Subcutaneous abdominal adipose tissue (tissue), 5 donors: ENCODE results near the gene CDC20.

Source experiments
- H3K27ac ChIP-seq: one replicate; pipeline ENCODE4 v1.7.0; 2013; ENCODE audit warnings: low read depth, mild to moderate bottlenecking, inconsistent platforms, low read length, moderate library complexity
- H3K27me3 ChIP-seq, 5 donors: one replicate each; pipeline ENCODE4 v1.7.0; 2013; ENCODE audit warnings: low read length in 5 of 5, inconsistent platforms in 1 of 5; ENCODE audit not compliant: control insufficient read depth in 5 of 5, insufficient read depth in 4 of 5
- H3K36me3 ChIP-seq, 5 donors: one replicate each; pipeline ENCODE4 v1.7.0; 2013; ENCODE audit warnings: low read length in 5 of 5; ENCODE audit not compliant: control insufficient read depth in 5 of 5, insufficient read depth in 5 of 5
- H3K4me1 ChIP-seq, 5 donors: one replicate each; pipeline ENCODE4 v1.7.0; 2013; ENCODE audit warnings: low read length in 5 of 5, mild to moderate bottlenecking in 3 of 5, moderate library complexity in 1 of 5; ENCODE audit not compliant: control insufficient read depth in 5 of 5, insufficient read depth in 5 of 5
- H3K4me3 ChIP-seq, 5 donors: one replicate each; pipeline ENCODE4 v1.7.0; 2013; ENCODE audit warnings: low read length in 5 of 5, low read depth in 1 of 5
- H3K9ac ChIP-seq, 5 donors: one replicate each; pipeline ENCODE4 v1.7.0; 2013; ENCODE audit warnings: low read length in 5 of 5, mild to moderate bottlenecking in 4 of 5, moderate library complexity in 3 of 5
- H3K9me3 ChIP-seq, 5 donors: one replicate each; pipeline ENCODE4 v1.7.0; 2013; ENCODE audit warnings: low read length in 5 of 5; ENCODE audit not compliant: control insufficient read depth in 5 of 5
- donor health status: healthy.
- donor health status: healthy.
- donor health status: healthy.
- donor health status: healthy.
- donor health status: healthy.

CDC20 gene

DNA sequence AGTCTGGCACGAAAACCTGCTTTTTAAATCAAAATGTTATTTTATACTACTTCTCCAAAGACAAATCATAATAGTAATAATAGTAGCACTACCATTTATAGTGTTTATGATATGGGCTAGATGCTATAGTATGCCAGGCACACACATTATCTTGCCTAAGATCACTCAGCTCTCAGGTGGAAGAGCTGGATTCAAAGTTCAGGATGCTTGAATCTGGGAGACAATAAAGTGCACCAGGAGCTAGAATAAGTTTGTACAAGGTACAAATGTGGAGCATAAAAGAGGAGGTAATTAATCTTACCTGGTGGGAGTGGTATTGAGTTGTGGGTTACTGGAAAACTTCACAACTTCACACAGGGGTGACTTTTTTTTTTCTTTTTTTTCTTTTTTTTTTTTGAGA is 19.1 kb downstream of the CDC20 start:
- H3K4me3 ChIP-seq: no peak overlapping the region
- H3K9ac ChIP-seq: no peak overlapping the region
- H3K4me1 ChIP-seq: peaks cover 0 to 23% (median 19%) of the 10 kb centered on the region in 5 donors
- peaks cover 15 to 25% (median 20%) of the 10 kb centered on the region in 5 donors for H3K36me3 ChIP-seq
- no peaks in the 10 kb centered on the region for H3K9me3 ChIP-seq
- H3K27me3 ChIP-seq: no peaks in the 10 kb centered on the region
- H3K27ac ChIP-seq: no peak overlapping the region

DNA sequence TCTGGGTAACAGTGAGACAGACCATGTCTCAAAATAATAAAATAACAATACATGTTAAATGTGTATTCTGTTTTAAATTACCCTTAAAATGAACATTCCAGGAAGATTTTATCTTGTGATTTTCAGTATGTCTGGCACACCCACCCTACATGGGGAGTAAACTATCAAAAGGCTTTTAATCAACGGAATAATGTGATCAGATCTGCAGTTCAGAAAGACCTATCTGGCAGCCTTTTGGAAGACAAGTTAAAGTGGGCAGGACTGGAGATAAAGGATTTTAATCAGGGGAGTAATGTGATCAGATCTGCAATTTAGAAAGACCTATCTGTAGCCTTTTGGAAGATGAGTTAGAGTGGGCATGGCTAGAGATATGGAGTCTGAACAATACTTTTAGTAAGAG is 20.7 kb downstream of the CDC20 start:
- H3K36me3 ChIP-seq: peaks cover 26 to 39% (median 34%) of the 10 kb centered on the region in 5 donors
- no peak overlapping the region for H3K4me3 ChIP-seq
- peaks cover 0 to 13% (median 10%) of the 10 kb centered on the region in 5 donors for H3K4me1 ChIP-seq
- H3K9me3 ChIP-seq: no peaks in the 10 kb centered on the region
- no peak overlapping the region for H3K9ac ChIP-seq
- no peaks in the 10 kb centered on the region for H3K27me3 ChIP-seq
- H3K27ac ChIP-seq: no peak overlapping the region

DNA sequence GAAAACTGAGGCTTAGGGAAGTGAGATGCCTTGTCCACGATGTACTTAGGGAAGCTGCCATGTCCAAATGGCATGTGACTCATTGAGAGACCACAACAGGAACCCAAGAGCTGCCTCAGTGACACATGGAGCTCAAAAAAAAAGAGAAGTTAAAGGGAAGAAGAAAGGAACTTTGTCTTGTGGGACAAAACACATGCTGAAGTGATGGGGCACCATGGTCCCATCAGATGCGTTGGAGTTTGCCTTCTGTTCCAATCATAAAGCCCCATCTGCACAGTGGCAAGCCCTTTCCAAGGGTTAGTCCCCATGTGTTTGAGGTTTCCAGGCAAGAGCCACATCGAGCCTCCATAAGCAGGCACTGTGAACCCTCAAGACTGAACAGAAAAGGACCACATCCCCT is 22.8 kb downstream of the CDC20 start:
- Histone ChIP-seq H3K27me3 (no peaks in the 10 kb centered on the region), H3K4me1 (peaks cover 0 to 13% (median 10%) of the 10 kb centered on the region in 5 donors), H3K9me3 (no peaks in the 10 kb centered on the region), H3K27ac (no peak overlapping the region), H3K36me3 (peaks cover 43 to 61% (median 55%) of the 10 kb centered on the region in 5 donors), H3K9ac (no peak overlapping the region), H3K4me3 (no peak overlapping the region)

DNA sequence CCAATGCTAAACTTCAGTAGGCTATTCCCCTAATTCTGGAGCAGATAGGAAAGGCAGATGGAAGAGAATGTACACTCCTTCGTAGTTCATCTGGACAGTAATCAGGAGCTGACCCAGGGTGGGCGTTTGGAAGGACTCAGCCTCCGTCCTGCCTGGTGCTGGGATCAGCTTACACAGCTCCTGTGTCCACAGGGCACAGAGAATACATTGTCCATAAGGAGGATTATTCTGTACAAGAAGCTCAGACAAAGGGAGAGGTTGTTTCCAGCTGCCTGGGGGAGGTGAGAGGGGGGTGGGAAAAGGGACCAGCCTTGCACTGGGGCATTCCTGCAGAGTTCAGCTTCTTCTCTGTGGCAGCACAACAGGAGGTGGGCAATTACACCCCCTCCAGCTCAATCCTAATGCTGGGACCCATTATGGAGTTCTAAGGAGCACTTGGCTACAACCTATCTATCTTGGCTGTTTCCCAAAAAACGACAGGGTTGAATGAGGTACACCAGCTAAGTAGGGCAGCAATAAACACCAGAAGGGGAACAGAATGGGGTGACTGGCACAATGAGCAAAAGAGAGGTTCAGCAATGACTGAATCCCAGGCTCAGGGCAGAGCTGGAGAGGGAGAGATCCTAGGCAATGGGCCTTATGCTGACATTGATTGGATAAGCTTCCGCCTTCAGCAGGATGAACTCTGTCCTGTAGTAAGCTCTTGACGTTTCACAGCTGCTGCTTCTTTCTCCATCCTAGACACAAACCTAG is 23.4 kb downstream of the CDC20 start:
- no peak overlapping the region for H3K9ac ChIP-seq
- no peak overlapping the region for H3K4me3 ChIP-seq
- no peak overlapping the region for H3K27ac ChIP-seq
- H3K4me1 ChIP-seq: peaks cover 0 to 13% (median 10%) of the 10 kb centered on the region in 5 donors
- H3K36me3 ChIP-seq: peaks cover 43 to 63% (median 61%) of the 10 kb centered on the region in 5 donors
- H3K9me3 ChIP-seq: no peaks in the 10 kb centered on the region
- H3K27me3 ChIP-seq: no peaks in the 10 kb centered on the region

GRCh38 chr1:43383449-43383848 is 24.7 kb downstream of the CDC20 start:
- Histone ChIP-seq H3K27ac (no peak overlapping the region), H3K4me1 (peaks cover 9 to 24% (median 22%) of the 10 kb centered on the region in 5 donors), H3K9ac (no peak overlapping the region), H3K9me3 (no peaks in the 10 kb centered on the region), H3K27me3 (no peaks in the 10 kb centered on the region), H3K36me3 (peaks cover 43 to 65% (median 63%) of the 10 kb centered on the region in 5 donors), H3K4me3 (no peak overlapping the region)

DNA sequence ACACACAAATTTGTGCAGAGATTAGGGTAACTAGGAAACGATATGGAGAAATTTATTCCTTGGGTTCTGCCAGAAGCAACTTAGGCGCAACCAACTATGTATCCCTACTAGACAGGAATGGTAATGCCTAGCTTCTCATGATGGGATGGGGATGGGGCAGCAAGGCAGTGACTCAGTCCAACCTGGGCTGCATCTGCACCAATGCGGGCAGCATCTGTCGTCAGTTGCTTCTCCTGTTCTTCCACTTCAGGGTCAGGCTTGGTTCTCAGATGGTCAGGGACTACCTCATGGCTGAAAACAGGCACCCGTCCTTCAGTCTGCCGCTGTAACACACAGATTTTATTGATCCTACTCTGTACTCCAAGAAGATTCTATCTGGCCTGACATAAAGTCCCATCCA is 27.9 kb downstream of the CDC20 start:
- no peak overlapping the region for H3K9ac ChIP-seq
- H3K27me3 ChIP-seq: no peaks in the 10 kb centered on the region
- H3K27ac ChIP-seq: no peak overlapping the region
- peaks cover 13 to 47% (median 45%) of the 10 kb centered on the region in 5 donors for H3K4me1 ChIP-seq
- H3K4me3 ChIP-seq: no peak overlapping the region
- H3K9me3 ChIP-seq: no peaks in the 10 kb centered on the region
- H3K36me3 ChIP-seq: peaks cover 32 to 59% (median 55%) of the 10 kb centered on the region in 5 donors

DNA sequence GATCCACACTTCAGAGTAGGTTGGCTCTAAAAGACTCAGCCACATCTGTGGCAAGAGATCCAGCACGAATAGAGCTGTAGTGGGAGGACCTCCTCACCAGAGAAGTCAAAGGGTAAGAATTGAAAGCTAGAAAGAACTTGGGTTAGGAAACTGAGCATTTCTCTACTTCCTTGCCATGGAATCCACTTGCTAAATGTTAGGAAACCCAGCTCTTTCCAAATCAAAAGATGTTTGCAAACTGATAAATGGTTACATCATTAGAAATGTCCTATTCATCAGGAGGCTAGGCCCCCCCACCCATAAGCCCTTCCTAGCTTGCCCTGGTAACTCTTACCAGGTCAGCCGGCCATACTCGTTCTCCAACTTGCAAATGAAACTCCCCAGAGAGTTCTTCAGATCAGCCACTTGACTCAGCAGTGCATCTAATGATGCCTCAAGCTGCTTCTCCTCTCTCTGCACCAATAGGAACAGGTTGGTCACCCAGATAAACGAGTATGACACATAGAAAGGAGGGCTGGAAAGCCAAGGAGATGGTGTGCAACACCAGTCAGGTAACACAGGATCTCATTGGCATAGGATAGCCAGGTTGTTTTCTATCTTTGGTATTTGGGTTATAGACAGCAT is 29.3 kb downstream of the CDC20 start:
- Histone ChIP-seq H3K36me3 (peaks cover 26 to 46% (median 41%) of the 10 kb centered on the region in 5 donors), H3K9ac (peak overlapping the region in 4 of 5 donors; percentile 31 to 97 (median 76)), H3K9me3 (no peaks in the 10 kb centered on the region), H3K27me3 (no peaks in the 10 kb centered on the region), H3K4me1 (peaks cover 13 to 36% (median 35%) of the 10 kb centered on the region in 5 donors), H3K27ac (peak overlapping the region; percentile 96), H3K4me3 (peak overlapping the region in 2 of 5 donors; percentile 82 to 88)

- Histone ChIP-seq H3K4me1 (peaks cover 13 to 36% (median 35%) of the 10 kb centered on the region in 5 donors), H3K9ac (peak overlapping the region; percentile 57 to 97 (median 90)), H3K27ac (peak overlapping the region; percentile 96), H3K27me3 (no peaks in the 10 kb centered on the region), H3K36me3 (peaks cover 23 to 42% (median 39%) of the 10 kb centered on the region in 5 donors), H3K4me3 (peak overlapping the region; percentile 82 to 97 (median 96)), H3K9me3 (no peaks in the 10 kb centered on the region)
Observed at GRCh38 chr1:43388613-43389012, 29.8 kb downstream of the CDC20 start.

DNA sequence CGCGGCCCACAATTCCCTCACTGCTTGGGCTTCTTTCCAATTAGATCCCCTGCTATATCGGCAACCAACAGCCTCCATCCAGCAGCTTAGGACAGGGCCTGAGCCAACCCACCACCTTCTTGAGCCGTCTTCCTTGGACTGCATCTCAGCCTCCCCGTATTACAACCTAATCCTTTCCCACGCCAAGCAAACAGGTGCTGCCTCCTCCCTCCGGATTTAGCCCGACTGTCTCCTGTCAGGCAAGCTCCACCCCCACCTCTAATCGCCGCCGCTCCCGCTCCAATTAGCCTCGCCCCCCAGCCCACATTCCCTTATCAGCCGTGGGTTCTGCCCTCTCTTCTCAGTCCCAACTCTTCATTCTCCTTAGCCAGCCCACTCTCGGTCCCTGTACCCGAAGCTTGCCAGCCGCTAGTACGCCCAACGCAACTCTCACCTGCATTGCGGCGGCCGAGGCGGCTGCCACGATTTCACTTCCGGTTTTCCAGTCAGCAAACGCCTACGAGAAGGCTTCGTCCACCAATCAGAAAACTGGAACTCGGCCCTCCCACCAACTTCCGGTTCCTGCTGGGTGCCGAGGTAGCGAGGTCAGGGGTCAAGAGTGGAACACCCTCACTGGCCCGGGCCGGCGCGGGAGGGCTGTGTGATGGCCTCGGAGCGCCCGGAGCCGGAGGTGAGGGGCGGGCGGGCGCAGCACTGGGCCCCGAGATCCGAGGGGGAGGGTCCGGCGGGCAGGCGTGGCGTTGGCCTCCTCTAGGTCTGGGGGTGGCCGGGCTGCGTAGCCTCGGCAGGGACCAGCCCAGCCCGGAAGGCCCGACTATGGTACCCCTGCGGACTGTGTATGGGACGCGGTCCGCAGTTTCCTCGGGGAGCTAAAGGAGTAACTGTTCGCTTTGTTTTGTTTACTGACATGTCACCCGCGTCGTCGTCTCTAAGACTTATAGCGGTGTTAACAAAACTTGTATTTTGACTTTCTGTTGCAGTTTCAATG is 30.8 kb downstream of the CDC20 start, which contains the start of the genes MED8 and SZT2:
Gene MED8, minus strand, starts transcription at position 475 of the 988 bp plus-strand sequence. Its CDS starts 36 bp downstream, at position 439.
Gene SZT2, plus strand, starts transcription at position 574 of the 988 bp plus-strand sequence. Its CDS starts 70 bp downstream, at position 644.
- Histone ChIP-seq H3K9ac (peak within 1 kb of the TSS; percentile 57 to 97 (median 90)), H3K36me3 (peaks cover 22 to 40% (median 30%) of the 10 kb centered on the region in 5 donors), H3K4me1 (peaks cover 13 to 36% (median 35%) of the 10 kb centered on the region in 5 donors), H3K27ac (peak within 1 kb of the TSS; percentile 96), H3K9me3 (no peaks in the 10 kb centered on the region), H3K4me3 (peak within 1 kb of the TSS; percentile 82 to 97 (median 96)), H3K27me3 (no peaks in the 10 kb centered on the region)
